IPS DF 6.9 (cell line): ENCODE data around the gene PPP2R2B.

ENCODE experiments used
- DNase-seq: peaks from one replicate; pipeline ENCODE4 v3.0.0-alpha.2; 2013; ENCODE audit warnings: low read depth, low spot score
- H3K27ac ChIP-seq: one replicate; pipeline ENCODE4 v1.5.1; 2013; ENCODE audit warnings: low read length, control low read depth
- H3K27me3 ChIP-seq: 2 replicates; pipeline ENCODE4 v1.6.1; 2013; ENCODE audit warnings: mild to moderate bottlenecking, low read length; ENCODE audit not compliant: control insufficient read depth, insufficient read depth
- H3K36me3 ChIP-seq: 2 replicates; pipeline ENCODE4 v1.6.1; 2013; ENCODE audit warnings: low read length; ENCODE audit not compliant: control insufficient read depth, insufficient read depth
- H3K4me1 ChIP-seq: 2 replicates; pipeline ENCODE4 v1.6.1; 2013; ENCODE audit warnings: low read length; ENCODE audit not compliant: control insufficient read depth, insufficient read depth
- H3K4me3 ChIP-seq: 2 replicates; pipeline ENCODE4 v1.5.1; 2013; ENCODE audit warnings: mild to moderate bottlenecking, low read length
- H3K9me3 ChIP-seq: 2 replicates; pipeline ENCODE4 v1.6.1; 2013; ENCODE audit warnings: low read length, inconsistent platforms; ENCODE audit not compliant: control insufficient read depth, insufficient read depth
- WGBS: extraction: QIAGEN DNeasy Blood & Tissue Kit; methylation state at CpG from one replicate; pipeline ENCODE4 v1.1.7; 2013; ENCODE audit warnings: mixed read lengths, missing lambda C conversion rate; ENCODE audit not compliant: insufficient read length, insufficient coverage; 5-methylcytosine and 5-hydroxymethylcytosine counted together

PPP2R2B gene

DNA sequence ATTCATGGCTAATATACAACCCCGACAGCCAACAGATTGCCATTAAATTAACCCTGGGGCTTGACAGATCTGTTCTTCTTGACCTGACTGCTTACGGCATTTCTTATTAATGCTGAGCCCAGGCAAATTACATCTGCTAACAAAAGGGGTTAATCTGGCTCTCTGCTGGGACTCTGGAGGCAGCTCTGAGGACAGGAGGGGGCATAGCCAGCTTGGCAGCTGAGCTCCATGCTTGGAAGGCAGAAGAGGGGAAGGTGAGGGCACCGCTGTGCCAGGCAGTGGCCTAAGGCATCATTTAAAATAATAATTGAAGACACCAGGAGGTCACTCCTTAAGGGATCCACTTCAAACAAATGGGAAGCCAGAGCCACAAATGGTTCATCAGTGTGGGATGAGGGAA is 236.6 kb downstream of the PPP2R2B start:
- Histone ChIP-seq H3K27ac (no peak overlapping the region), H3K27me3 (no peaks in the 10 kb centered on the region), H3K4me3 (no peak overlapping the region), H3K4me1 (no peaks in the 10 kb centered on the region), H3K36me3 (no peaks in the 10 kb centered on the region), H3K9me3 (no peaks in the 10 kb centered on the region)
- WGBS: no CpG with 5 or more reads among the region's 3 CpGs
- no peak for DNase-seq

DNA sequence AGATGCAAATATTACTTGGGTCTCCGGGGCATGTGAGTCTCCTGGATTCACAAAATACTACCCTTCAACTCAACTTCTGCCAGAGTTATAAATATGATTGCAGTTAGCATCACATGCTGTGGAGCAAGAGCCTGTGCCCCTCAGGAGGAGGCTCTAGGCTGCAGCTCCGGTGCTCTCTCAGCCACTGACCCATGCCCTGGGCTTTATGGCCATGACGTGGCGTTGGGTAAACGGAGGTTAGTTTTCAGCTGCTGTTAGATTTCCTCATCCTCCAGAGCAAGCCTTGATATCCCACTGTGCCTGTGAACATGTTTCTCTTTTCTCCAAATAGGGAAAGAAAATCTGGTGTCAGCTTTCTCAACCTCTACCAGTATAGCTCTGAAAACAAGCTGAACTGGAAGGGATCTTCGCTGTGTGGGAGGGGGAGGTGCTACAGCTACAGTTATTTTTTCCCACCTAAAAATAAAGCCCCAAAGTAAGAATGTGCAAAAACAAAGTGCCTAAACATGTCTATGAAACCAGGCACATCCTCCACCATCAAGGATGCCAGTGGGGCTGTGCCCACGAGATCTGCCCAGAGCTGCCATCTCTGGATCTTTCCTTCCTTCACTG is 238.2 kb downstream of the PPP2R2B start:
- Histone ChIP-seq H3K36me3 (no peaks in the 10 kb centered on the region), H3K4me3 (no peak overlapping the region), H3K27ac (no peak overlapping the region), H3K27me3 (no peaks in the 10 kb centered on the region), H3K4me1 (no peaks in the 10 kb centered on the region), H3K9me3 (no peaks in the 10 kb centered on the region)
- WGBS: no CpG with 5 or more reads among the region's 7 CpGs
- DNase-seq: no peak

DNA sequence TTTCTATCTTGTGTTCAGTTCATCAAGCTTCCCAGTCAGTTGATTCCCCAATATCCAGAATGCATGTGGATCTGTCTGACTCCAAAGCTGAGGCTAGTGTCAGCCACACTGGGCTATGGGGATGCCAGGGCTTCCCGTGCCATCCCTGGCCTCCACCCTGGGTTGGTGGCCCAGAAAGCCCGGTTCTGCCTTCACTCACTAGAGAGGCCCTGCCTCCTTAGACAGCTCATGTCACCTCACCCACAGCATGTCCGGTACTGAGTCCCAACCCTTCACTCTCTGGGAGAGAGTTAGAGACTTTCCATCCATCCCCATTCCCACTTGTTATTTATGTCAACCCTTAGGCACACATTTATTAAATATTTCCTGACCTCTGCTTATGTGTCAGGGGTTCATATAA is 243.1 kb downstream of the PPP2R2B start:
- no peaks in the 10 kb centered on the region for H3K9me3 ChIP-seq
- WGBS: no CpG with 5 or more reads among the region's 3 CpGs
- H3K4me3 ChIP-seq: no peak overlapping the region
- no peaks in the 10 kb centered on the region for H3K27me3 ChIP-seq
- no peaks in the 10 kb centered on the region for H3K4me1 ChIP-seq
- H3K36me3 ChIP-seq: no peaks in the 10 kb centered on the region
- no peak overlapping the region for H3K27ac ChIP-seq
- no peak for DNase-seq

DNA sequence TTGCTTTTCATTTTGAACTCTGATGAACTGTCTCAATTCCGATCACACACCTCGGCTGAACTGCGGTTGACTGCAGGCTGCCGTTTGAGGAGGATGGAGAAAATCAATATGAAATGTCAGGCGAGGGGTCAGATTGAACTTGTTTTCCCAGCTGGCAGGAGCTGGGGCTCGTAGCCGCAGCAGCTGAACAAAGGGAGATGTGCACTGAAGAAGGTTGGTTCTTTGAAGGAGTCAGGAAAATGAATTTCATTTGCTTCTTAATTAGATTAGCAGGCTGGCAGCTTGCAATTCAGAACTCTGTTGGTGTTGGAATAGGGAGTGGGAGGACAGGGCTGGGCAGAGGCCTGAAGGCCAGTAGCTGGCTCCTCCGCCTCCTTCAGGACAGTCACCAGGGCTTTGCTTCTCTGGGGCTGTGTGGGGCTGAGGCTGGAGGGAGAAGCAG is 245.2 kb downstream of the PPP2R2B start:
- H3K27me3 ChIP-seq: no peaks in the 10 kb centered on the region
- H3K36me3 ChIP-seq: no peaks in the 10 kb centered on the region
- H3K4me3 ChIP-seq: no peak overlapping the region
- no peak for DNase-seq
- no peaks in the 10 kb centered on the region for H3K9me3 ChIP-seq
- no peak overlapping the region for H3K27ac ChIP-seq
- no CpG with 5 or more reads among the region's 8 CpGs for WGBS
- no peaks in the 10 kb centered on the region for H3K4me1 ChIP-seq

DNA sequence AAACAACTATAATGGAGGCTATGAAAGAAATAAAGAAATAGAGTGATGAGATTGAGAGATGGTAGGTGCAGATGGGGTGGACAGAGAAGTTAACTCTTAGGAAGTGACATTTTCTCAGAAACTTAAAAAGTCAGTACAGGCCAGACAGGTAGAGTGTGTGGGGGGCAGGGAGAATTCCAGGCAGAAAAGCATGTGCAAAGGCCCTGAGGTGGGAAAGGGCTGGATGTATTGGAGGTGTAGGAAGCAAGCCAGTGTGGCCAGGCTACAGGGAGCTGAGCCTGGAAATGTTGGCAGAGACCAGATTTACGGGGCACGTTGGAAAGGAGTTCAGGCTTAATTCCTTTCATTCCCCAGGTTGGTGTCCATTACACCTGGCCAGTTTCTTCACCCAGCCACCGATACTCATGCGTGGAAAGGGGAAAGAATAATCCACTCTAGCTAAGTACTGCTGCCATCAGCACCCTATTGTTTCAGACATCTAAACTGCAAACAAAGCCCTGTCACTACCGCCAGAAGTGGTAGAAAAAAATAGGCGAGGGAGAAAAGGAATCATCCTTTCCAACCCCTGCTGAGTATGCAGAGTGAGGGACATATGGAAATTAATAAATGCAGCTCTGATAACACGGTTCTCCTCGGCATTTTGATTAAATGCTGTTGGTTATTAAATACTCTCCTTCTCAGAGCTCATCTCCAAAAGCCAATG is 245.8 kb downstream of the PPP2R2B start:
- Histone ChIP-seq H3K4me1 (no peaks in the 10 kb centered on the region), H3K36me3 (no peaks in the 10 kb centered on the region), H3K4me3 (no peak overlapping the region), H3K27me3 (no peaks in the 10 kb centered on the region), H3K27ac (no peak overlapping the region), H3K9me3 (no peaks in the 10 kb centered on the region)
- DNase-seq: no peak
- no CpG with 5 or more reads among the region's 8 CpGs for WGBS

DNA sequence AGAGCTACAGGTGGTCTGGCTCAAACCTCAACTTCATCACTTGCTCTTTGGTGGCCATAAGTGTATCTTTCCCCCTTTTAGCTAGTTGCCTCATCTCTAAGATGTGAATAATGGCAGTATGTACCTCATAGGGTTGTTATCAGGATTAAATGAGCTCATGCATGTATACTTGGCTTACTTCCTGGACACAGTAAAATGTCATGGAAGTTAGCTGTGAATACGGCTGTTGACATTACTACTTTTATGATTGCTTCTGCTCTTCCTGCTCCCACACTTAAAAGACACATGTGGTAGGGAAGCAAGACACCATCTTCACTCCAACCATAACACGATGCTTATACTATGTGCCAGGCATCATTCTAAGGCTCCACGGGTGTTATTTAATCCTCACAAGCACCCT is 248.1 kb downstream of the PPP2R2B start:
- H3K4me3 ChIP-seq: no peak overlapping the region
- no peaks in the 10 kb centered on the region for H3K4me1 ChIP-seq
- H3K27ac ChIP-seq: no peak overlapping the region
- WGBS: no CpG with 5 or more reads among the region's 3 CpGs
- DNase-seq: no peak
- no peaks in the 10 kb centered on the region for H3K9me3 ChIP-seq
- no peaks in the 10 kb centered on the region for H3K27me3 ChIP-seq
- H3K36me3 ChIP-seq: no peaks in the 10 kb centered on the region

DNA sequence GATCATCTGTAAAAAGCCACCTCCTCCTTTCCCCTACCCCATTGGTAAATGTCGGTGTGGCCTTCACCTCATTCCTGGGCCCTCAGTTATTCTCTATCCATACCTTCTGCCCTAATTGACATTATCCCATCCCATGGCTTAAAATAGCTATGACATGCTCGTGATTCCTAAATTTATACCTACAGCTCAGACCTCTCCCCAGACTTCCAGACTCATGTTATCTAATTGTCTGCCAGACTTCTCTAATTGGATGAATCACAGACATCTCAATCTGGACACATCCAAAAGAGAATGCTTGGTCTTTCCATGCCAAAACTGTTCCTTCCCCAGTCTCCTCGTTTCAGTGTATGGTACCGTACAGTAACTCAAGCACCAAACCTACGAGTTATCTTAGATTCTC is 249.6 kb downstream of the PPP2R2B start:
- Histone ChIP-seq H3K4me3 (no peak overlapping the region), H3K36me3 (no peaks in the 10 kb centered on the region), H3K9me3 (no peaks in the 10 kb centered on the region), H3K4me1 (no peaks in the 10 kb centered on the region), H3K27me3 (no peaks in the 10 kb centered on the region), H3K27ac (no peak overlapping the region)
- DNase-seq: no peak
- WGBS: no CpG with 5 or more reads among the region's 5 CpGs

DNA sequence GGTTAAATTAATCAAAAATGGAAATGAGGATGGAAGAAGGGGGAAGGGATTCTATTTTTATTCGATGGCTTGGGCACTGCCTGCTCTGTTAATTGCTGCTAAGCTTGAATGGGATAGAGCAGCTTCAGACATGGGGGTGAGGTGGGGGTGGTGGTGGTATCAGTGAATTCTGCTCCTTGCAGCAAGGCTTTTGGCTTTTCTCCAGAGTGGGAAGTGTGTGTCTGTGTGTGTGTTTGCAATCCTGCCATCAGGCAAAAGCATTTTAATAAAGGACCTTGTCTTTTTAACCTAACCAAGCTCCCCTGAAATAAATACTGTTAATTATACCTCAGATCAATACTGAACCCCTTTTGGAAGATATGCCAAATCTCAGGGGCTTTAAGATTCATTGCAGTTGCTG is 251.6 kb downstream of the PPP2R2B start:
- no peak overlapping the region for H3K27ac ChIP-seq
- no peaks in the 10 kb centered on the region for H3K27me3 ChIP-seq
- H3K4me1 ChIP-seq: no peaks in the 10 kb centered on the region
- no CpG with 5 or more reads among the region's 1 CpG for WGBS
- no peaks in the 10 kb centered on the region for H3K36me3 ChIP-seq
- H3K9me3 ChIP-seq: no peaks in the 10 kb centered on the region
- no peak for DNase-seq
- no peak overlapping the region for H3K4me3 ChIP-seq

DNA sequence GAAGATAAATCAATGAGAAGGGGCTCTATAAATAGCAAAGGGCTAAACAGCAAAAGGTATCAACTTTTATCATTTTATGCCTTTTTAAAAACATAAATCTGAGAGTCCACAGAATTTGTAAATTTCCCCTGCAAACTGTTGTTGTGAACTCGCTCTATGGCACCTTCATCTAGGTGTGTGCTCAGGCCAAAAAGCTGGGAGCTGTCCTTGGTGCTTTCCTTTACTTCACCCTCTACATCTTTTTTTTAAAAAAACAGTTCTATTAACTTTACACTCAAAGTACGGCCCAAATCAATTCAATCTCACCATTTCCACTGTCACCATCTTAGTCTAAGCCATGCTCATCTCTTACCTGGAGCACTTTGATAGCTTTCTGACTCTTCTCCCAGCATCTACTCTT is 254.4 kb downstream of the PPP2R2B start:
- Histone ChIP-seq H3K36me3 (no peaks in the 10 kb centered on the region), H3K4me1 (peaks cover 1% of the 10 kb centered on the region; the same call in 1 of the 2 replicates), H3K4me3 (no peak overlapping the region), H3K27me3 (no peaks in the 10 kb centered on the region), H3K27ac (no peak overlapping the region), H3K9me3 (no peaks in the 10 kb centered on the region)
- DNase-seq: no peak
- 100% methylated on average over 1 of the region's 2 CpGs for WGBS

DNA sequence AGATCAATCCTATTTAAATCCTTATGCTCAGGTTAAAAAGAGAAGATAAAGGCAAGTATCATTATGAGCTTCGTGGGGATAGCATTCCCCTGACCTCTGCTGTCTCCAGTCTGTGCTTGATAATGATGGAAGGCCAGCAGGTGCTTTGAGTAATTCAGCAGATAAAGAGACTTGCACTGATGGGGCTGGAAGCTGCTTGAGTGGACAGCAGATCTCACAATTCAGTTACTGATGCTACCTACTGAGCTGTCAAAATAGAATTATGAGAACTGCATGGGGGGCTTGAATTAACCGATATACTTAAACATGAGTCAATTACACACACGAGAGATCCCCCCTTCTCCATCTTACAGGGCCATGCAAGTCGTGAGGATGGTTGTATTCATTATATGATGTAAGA is 254.9 kb downstream of the PPP2R2B start:
- no CpG with 5 or more reads among the region's 4 CpGs for WGBS
- H3K36me3 ChIP-seq: no peaks in the 10 kb centered on the region
- H3K4me3 ChIP-seq: no peak overlapping the region
- H3K4me1 ChIP-seq: peaks cover 1% of the 10 kb centered on the region; the same call in 1 of the 2 replicates
- H3K27ac ChIP-seq: no peak overlapping the region
- H3K9me3 ChIP-seq: no peaks in the 10 kb centered on the region
- no peaks in the 10 kb centered on the region for H3K27me3 ChIP-seq
- no peak for DNase-seq

DNA sequence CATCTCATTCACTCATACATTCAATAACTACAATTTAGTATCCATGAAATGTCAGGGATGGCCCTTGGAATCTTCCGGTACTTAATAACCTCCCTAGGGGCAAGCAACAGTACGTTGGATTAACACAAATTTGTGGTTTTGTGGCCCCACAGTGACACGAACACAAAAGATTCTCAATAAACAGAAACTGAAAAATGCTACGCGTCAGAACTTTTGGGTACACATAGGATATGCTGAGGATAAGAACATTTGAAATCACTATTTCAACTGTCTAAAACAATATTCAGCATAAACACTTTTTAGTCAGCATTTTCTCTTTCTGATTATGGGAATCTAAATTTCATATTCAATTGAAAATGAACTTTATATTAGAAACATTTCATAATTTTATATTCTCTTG is 255.5 kb downstream of the PPP2R2B start:
- DNase-seq: no peak
- no peak overlapping the region for H3K27ac ChIP-seq
- no peaks in the 10 kb centered on the region for H3K36me3 ChIP-seq
- no peaks in the 10 kb centered on the region for H3K9me3 ChIP-seq
- no peaks in the 10 kb centered on the region for H3K27me3 ChIP-seq
- H3K4me1 ChIP-seq: peaks cover 1% of the 10 kb centered on the region; the same call in 1 of the 2 replicates
- no peak overlapping the region for H3K4me3 ChIP-seq
- WGBS: no CpG with 5 or more reads among the region's 5 CpGs
